Cortex of kidney (tissue), 1 donor: ENCODE data around the gene MAGEB6.
"Not testable (repeated sequence)": the region's sequence is repeated elsewhere in the genome, so short reads cannot be mapped to it uniquely, and the experiment has no call there.

Experiments used
- DNase-seq: peaks from one replicate; lab custom pipeline; 2025; lab: John Stamatoyannopoulos, UW

The MAGEB6 gene, protein sequence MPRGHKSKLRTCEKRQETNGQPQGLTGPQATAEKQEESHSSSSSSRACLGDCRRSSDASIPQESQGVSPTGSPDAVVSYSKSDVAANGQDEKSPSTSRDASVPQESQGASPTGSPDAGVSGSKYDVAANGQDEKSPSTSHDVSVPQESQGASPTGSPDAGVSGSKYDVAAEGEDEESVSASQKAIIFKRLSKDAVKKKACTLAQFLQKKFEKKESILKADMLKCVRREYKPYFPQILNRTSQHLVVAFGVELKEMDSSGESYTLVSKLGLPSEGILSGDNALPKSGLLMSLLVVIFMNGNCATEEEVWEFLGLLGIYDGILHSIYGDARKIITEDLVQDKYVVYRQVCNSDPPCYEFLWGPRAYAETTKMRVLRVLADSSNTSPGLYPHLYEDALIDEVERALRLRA

DNA sequence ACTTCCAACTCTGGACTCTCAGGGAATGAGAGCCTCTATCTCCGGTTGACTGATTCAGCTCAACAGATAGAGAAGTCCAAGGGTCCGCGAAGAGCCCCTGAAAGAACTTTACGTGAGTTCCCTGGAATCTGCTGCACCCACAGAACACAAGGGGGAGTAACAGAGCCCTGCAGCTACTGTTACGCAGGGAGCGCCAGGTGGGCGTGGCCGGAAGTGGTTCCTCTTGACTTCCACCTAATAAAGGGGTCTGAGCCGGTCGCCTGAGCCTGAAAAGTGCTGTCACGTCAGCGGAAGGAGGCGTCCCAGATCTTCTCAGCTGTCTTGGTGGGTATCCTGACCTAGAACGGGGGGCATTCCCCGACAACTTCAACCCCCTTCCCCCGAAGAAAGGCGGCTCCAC is at the start of gene MAGEB6:
MAGEB6 (plus strand) TSS at position 237 of the 400 bp plus-strand sequence. CDS start 1,407 bp downstream, outside the sequence.
- no peak for DNase-seq

DNA sequence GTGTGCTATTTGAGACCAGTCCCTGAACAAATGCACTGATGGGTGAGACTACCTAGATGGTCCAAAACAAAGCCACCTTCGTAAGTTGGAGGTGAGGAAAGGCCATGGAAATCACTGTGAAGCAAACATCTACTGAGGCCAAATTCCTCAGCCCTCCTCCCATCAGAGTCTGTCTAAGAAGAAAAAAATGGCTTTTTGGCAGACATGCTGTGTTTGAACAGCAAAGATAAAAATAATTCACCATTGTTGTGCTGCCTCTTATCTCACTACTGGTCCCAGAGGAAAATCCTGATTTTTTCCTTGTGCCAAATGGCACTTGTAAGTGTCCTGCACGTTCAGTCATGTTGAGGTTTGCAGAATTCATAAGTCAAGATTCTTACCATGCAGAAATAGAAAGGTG is 46.2 kb upstream of the MAGEB6 start:
- DNase-seq = no peak

DNA sequence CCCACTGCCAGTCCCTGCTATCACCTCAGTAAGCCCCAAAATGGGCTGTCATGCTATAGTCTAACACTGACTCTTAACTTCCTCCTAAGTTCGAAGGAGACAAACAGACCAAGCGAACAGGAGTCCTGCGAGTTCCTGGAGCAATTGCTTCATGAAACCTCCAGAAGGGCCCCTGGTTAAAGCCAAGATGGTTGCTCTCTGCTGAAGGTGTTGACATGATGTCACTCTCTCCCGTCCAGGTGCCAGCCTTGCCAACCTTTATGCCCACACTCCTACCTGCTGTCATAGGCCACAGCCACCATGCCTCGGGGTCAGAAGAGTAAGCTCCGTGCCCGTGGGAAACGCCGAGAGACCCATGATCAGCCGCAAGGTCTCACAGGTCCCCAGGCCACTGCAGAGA is 31.9 kb upstream of the MAGEB6 start, which contains the start of gene MAGEB6B:
MAGEB6B (plus strand) TSS at position 301 of the 400 bp plus-strand sequence; CDS start at position 301, 0 bp downstream.
- DNase-seq = no peak

DNA sequence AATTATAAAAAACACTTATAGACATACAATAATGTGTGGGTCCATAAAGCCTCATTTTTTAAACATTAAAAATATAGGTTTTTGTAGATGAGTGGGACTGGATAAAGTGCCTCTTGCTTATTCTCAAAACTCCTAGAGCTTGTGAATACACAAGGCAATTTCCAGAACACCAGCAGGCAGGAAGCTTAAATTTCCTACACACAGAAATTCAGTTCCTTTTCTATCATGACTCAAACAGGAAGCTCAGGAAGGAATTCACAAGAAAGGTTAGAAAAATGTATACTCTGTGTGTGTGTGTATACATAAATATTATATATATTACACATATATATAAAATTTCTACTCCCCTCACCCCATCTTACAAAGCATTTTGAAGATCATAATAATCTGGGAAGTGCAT is 11.3 kb downstream of the MAGEB6 start:
- no peak for DNase-seq

DNA sequence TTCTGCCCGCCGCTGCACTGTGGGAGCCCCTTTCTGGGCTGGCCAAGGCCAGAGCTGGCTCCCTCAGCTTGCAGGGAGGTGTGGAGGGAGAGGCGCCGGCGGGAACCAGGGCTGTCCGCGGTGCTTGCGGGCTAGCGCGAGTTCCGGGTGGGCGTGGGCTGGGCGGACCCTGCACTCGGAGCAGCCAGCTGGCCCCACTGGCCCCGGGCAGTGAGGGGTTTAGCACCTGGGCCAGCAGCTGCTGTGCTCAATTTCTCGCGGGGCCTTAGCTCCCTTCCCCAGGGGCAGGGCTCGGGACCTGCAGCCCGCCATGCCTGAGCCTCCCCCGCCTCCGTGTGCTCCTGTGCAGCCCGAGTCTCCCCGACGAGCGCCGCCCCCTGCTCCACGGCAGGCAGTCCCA is 12.5 kb downstream of the MAGEB6 start:
- DNase-seq = not testable (repeated sequence)

DNA sequence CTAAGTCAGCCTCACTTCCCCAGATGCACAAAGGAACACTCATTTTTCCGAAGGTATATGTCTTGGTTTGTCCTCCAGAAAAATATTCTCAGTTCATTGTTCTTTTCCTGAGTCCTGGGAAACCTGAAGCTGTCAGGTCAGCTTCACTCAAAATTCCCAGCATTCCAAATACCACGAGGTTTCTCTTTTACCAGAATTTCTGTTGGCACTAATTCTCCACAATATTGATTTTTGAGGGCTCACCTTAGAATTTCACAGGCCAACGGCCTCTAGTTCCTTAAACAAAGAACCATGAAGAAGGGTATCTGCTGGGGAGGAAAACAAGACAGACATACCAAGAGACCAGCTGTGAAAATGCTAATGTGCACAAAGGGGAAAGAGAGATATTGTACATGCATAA is 15.8 kb downstream of the MAGEB6 start:
- no peak for DNase-seq

DNA sequence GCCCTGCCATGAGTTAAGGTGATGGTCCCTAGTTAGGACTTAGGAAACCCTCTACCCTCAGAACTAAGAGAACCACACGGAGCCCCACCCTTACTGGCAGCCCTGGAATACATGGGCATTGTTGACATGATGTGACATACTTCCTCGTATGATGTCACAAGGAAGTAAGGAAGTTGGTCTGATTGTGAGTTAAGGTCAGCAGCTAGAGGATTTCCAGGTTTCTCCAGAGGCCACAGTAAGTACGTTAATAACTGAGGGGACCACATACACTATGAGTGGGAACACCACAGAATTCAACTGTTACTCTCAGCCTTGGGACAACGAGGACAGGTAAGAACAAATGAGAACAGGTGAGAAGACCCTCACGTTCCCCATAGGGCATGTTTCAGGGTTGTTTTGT is 23.6 kb downstream of the MAGEB6 start, which contains the start of gene MAGEB5:
MAGEB5 (plus strand) TSS at position 301 of the 400 bp plus-strand sequence. CDS start 1,133 bp downstream, outside the sequence.
- DNase-seq = no peak

DNA sequence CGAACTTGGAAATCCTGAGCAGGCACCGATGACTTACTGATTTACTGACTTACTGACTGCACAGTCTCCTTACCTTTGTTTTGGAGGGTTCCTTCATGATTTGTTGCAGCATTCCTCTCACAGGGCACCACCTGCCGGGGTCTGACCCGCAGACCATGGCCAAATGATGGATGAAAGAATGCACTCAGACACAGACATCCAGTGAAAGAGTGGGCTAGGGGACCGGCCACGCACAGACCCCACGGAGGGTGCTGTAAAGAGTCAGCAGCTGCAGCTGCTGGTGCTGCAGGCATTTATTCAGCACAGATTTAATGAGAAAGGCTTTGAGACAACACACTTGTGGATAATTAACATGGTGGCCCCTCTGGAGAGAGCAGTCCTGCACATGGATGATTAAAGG is 27.1 kb downstream of the MAGEB6 start:
- DNase-seq = no peak

DNA sequence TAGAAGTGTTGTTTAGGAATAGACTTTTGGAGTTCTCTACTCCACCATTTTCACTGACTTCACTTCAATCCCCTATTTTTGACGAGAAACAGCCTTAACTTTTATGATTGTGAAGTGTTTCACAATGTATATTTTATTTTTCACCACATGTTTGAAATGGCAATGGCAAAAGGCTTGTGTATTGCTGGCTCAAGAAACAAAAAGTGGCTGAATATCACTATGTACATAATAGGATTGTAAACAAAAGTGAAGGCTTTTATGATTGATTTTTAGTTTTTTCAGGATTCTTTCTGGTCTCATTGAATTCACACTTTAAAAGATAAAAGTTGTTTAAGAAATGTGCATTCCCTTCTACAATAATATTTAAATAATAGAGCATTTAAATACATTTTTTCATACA is 41.9 kb downstream of the MAGEB6 start:
- DNase-seq = no peak
